SU-DHL-6 (cell line): ENCODE results near the gene SF3A1.

Experiments used
- H2AFZ ChIP-seq: fragments of 200-600 bp; sonication (generic); 2 replicates; pipeline ENCODE4 v1.6.1; 2014; ENCODE audit warnings: low read depth, mild to moderate bottlenecking, moderate library complexity, mixed read lengths, antibody characterized with exemption, low read length; ENCODE audit not compliant: severe bottlenecking
- H3F3A ChIP-seq: fragments of 200-600 bp; shearing (Covaris generic); 2 replicates; pipeline ENCODE4 v1.6.0; 2016; ENCODE audit warnings: antibody characterized with exemption, mild to moderate bottlenecking; ENCODE audit not compliant: insufficient read depth
- H3K27ac ChIP-seq: fragments of 200-600 bp; sonication (generic); 2 replicates; pipeline ENCODE4 v1.5.1; 2016; ENCODE audit warnings: low read depth, mild to moderate bottlenecking, low read length, moderate library complexity, mixed read lengths
- H3K27me3 ChIP-seq: fragments of 200-600 bp; sonication (generic), shearing (Covaris generic); 2 replicates; pipeline ENCODE4 v1.6.0; 2014; ENCODE audit warnings: mild to moderate bottlenecking, low read length
- H3K36me3 ChIP-seq: fragments of 200-600 bp; sonication (generic); 2 replicates; pipeline ENCODE4 v1.6.1; 2014; ENCODE audit warnings: mild to moderate bottlenecking, low read length, mixed read lengths
- H3K4me2 ChIP-seq: fragments of 300-600, 200-600 bp; shearing (Covaris generic), sonication (generic); 2 replicates; pipeline ENCODE4 v1.6.0; 2014; ENCODE audit warnings: low read length, low read depth, mild to moderate bottlenecking; ENCODE audit not compliant: poor library complexity, severe bottlenecking
- H3K4me3 ChIP-seq: fragments of 200-600 bp; sonication (generic); 2 replicates; pipeline ENCODE4 v1.5.1; 2014; ENCODE audit warnings: antibody characterized with exemption, low read length, mild to moderate bottlenecking, mixed read lengths; ENCODE audit not compliant: insufficient read depth, poor library complexity, severe bottlenecking
- H3K79me2 ChIP-seq: fragments of 200-600 bp; sonication (generic); 2 replicates; pipeline ENCODE4 v1.6.1; 2014; ENCODE audit warnings: mild to moderate bottlenecking, low read length, moderate library complexity; ENCODE audit not compliant: insufficient read depth
- H3K9ac ChIP-seq: fragments of 200-600 bp; sonication (generic); 2 replicates; pipeline ENCODE4 v1.7.0; 2014; ENCODE audit warnings: mild to moderate bottlenecking, low read length
- H3K9me2 ChIP-seq: fragments of 200-600 bp; sonication (generic); replicated peaks from 2 replicates; pipeline ENCODE4 v1.6.1; 2014; ENCODE audit warnings: low read length; ENCODE audit not compliant: insufficient read depth
- H3K9me3 ChIP-seq: fragments of 200-600 bp; sonication (generic); 2 replicates; pipeline ENCODE4 v1.6.1; 2014; ENCODE audit warnings: low read length, mixed read lengths; ENCODE audit not compliant: insufficient read depth
- H4K20me1 ChIP-seq: fragments of 200-600 bp; sonication (generic); 2 replicates; pipeline ENCODE4 v1.6.1; 2014; ENCODE audit warnings: low read depth, mild to moderate bottlenecking, antibody characterized with exemption, low read length, moderate library complexity, mixed read lengths
- EZH2phosphoT487 ChIP-seq: fragments of 200-600 bp; sonication (generic), shearing (Covaris generic); conservative IDR thresholded peaks from 2 replicates; pipeline ENCODE4 v1.6.1; 2018; ENCODE audit warnings: mild to moderate bottlenecking, antibody characterized with exemption, low read length, moderate library complexity, mixed read lengths
- TF ChIP-seq, protein P1 (sequence below): fragments of 200-600 bp; sonication (generic); IDR thresholded peaks from one replicate; pipeline ENCODE4 v1.5.1; 2017; ENCODE audit warnings: antibody characterized with exemption, mild to moderate bottlenecking, low read length, moderate library complexity; ENCODE audit not compliant: insufficient read depth, poor library complexity, severe bottlenecking

The SF3A1 gene

DNA sequence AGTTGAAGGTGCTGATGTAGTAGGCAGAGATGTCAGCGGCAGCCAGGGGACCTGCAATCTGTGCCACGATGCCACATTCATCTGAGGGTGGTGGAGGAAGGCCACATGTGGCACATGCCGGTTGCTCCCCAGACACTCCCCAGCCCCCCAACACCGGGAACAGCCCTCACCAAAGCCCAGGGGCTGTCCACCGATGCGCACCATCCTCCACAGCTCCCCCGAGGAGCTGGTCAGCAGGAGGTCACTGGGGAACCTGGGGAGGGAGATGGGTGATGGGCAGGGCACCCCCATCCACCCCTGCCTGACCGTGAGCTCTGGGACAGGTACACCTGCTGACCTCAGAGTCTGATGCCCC lies 70.9 kb downstream of the SF3A1 start:
- Histone ChIP-seq H3K4me2 (no peak overlapping the region), H3K79me2 (no peaks in the 10 kb centered on the region), H3K9ac (no peak overlapping the region), H4K20me1 (no peaks in the 10 kb centered on the region), H3K36me3 (no peaks in the 10 kb centered on the region), H3K27me3 (no peaks in the 10 kb centered on the region), H3F3A (peaks cover 5% of the 10 kb centered on the region; the same call in 1 of the 2 replicates), H2AFZ (no peak overlapping the region), H3K9me3 (no peaks in the 10 kb centered on the region), H3K4me3 (no peak overlapping the region), H3K9me2 (no peaks in the 10 kb centered on the region), H3K27ac (no peak overlapping the region)
- TF ChIP-seq, protein P1, sequence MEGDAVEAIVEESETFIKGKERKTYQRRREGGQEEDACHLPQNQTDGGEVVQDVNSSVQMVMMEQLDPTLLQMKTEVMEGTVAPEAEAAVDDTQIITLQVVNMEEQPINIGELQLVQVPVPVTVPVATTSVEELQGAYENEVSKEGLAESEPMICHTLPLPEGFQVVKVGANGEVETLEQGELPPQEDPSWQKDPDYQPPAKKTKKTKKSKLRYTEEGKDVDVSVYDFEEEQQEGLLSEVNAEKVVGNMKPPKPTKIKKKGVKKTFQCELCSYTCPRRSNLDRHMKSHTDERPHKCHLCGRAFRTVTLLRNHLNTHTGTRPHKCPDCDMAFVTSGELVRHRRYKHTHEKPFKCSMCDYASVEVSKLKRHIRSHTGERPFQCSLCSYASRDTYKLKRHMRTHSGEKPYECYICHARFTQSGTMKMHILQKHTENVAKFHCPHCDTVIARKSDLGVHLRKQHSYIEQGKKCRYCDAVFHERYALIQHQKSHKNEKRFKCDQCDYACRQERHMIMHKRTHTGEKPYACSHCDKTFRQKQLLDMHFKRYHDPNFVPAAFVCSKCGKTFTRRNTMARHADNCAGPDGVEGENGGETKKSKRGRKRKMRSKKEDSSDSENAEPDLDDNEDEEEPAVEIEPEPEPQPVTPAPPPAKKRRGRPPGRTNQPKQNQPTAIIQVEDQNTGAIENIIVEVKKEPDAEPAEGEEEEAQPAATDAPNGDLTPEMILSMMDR: no peak

DNA sequence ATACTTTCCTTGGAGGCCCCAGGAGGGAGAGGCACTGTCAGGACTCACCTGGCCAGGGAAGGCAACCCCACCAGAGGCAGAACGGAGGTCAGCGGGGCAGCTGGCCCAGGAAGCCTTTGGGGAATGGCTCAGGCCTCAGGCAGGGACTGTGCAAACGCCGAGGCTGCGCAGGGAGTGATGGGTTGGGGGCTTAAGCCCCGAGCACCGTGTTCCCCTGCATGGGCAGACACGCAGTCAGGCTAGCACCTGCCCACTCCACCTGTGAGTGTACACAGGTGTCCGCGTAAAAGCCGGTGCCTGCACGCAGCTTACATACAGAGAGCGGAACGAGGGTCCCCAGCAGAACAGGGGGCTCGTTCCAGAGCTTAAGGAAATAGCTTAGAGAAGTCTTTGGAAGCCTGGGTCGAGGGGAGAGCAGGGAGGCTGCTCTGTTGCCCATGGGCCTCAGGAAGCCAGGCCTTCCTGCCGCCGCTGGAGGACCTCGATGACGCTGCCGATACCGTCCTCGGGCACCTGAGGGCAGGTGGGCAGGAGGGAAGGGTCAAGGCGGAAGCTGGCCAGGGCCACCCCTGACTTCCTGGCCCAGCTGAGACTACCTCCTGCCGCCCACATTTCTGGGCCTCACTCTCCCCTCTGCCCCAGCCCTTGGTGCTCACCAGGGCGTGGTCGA lies 71.4 kb downstream of the SF3A1 start:
- H3K27ac ChIP-seq: no peak overlapping the region
- TF ChIP-seq, protein P1: no peak
- TF ChIP-seq EZH2phosphoT487: no peak
- no peak overlapping the region for H2AFZ ChIP-seq
- no peaks in the 10 kb centered on the region for H3K79me2 ChIP-seq
- no peak overlapping the region for H3K9ac ChIP-seq
- peaks cover 5% of the 10 kb centered on the region; the same call in 1 of the 2 replicates for H3F3A ChIP-seq
- H4K20me1 ChIP-seq: no peaks in the 10 kb centered on the region
- no peaks in the 10 kb centered on the region for H3K9me2 ChIP-seq
- H3K4me2 ChIP-seq: no peak overlapping the region
- no peaks in the 10 kb centered on the region for H3K9me3 ChIP-seq
- no peaks in the 10 kb centered on the region for H3K36me3 ChIP-seq
- H3K27me3 ChIP-seq: no peaks in the 10 kb centered on the region
- H3K4me3 ChIP-seq: no peak overlapping the region

DNA sequence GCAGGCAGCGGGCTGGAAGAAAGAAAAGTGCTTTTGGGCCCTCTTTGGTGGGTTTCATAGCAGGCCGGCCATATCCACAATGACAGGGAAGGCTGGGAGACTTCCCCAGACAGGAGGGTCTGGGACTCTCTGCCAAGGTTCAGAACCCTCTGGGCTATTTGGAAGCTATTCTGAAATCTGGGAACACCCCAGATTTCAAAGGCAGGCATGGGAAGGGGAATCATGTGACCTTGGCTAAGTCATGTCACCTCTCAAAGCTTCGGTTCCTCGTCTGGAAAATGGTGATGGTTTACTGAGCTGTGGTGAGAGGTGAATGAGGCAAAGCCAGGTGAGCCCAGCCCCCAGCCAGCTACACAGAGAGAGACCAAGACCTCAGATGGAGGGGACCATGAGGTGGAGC lies 72.0 kb downstream of the SF3A1 start:
- Histone ChIP-seq H3K79me2 (no peaks in the 10 kb centered on the region), H3K27ac (no peak overlapping the region), H4K20me1 (no peaks in the 10 kb centered on the region), H3K9ac (no peak overlapping the region), H3K4me3 (no peak overlapping the region), H3K9me2 (no peaks in the 10 kb centered on the region), H3K27me3 (no peaks in the 10 kb centered on the region), H3F3A (peaks cover 1% of the 10 kb centered on the region; the same call in 1 of the 2 replicates), H2AFZ (no peak overlapping the region), H3K36me3 (no peaks in the 10 kb centered on the region), H3K9me3 (no peaks in the 10 kb centered on the region), H3K4me2 (no peak overlapping the region)
- TF ChIP-seq EZH2phosphoT487: no peak
- TF ChIP-seq, protein P1: no peak
